ENCODE results near the gene VPS25.
"Not testable (repeated sequence)": the region's sequence is repeated elsewhere in the genome, so short reads cannot be mapped to it uniquely, and the experiment has no call there.

VPS25 gene

DNA sequence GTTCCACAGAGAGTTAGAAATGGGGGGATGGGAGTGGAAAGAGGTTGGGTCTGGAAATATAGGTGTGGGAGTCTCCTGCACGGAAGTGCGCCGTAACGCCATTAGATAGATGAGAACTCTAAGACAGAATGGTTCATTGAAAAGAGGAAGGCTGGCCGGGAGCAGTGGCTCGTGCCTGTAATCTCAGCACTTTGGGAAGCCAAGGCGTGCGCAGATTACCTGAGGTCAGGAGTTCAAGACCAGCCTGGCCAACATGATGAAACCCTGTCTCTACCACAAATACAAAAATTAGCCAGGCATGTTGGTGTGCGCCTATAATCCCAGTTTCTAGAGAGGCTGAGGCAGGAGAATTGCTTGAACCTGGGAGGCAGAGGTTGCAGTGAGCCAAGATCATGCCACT lies 5.2 kb upstream of the VPS25 start:
- DNase-seq (ENCODE audit: low spot score), result not testable (repeated sequence)

DNA sequence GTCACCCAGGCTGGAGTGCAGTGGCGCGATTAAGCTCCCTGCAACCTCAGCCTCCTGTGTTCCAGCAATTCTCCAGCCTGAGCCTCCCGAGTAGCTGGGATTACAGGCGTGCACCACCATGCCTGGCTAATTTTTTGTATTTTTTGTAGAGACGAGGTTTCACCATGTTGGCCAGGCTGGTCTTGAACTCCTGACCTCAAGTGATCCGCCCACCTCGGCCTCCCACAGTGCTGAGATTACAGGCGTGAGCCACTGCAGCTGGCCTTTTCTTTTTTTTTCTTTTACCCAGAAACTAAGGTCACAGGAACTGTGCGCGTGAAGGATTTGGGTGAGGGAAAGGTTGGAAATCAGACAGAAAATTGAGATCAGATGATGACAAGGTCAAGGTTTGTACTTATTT lies 3.3 kb upstream of the VPS25 start:
- not testable (repeated sequence) for DNase-seq (ENCODE audit: low spot score)

GRCh38 chr17:42772945-42773289 lies 332 bp upstream of the VPS25 start:
- DNase-seq (ENCODE audit: low spot score), result no peak

GRCh38 chr17:42774066-42774745 lies 957 bp downstream of the VPS25 start:
- DNase-seq (ENCODE audit: low spot score), result no peak

- no peak for DNase-seq (ENCODE audit: low spot score)
Measured at GRCh38 chr17:42775534-42776098, 2.4 kb downstream of the VPS25 start.

DNA sequence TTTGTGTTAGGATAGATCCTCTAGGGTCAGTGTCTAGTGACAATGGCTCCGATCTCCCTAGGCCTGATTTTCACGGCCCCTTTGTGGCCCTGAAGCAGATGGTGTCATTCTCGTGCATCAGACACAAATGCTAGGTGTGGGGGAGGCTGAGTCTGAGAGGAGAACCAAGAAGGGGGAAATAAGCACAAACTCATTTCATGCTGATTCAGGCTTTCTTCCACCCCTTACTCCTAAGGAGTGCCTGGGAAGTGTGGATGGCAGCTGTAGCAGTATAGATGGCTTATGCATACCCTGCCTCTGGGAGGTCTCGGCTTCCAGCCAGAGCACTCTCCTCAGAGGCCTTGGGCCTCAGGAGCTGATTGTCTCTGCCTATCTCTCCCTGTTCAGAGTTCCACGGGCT lies 5.3 kb downstream of the VPS25 start:
- no peak for DNase-seq (ENCODE audit: low spot score)

- DNase-seq (ENCODE audit: low spot score), result no peak
Measured at GRCh38 chr17:42779304-42779935, 6.2 kb downstream of the VPS25 start.

- no peak for DNase-seq (ENCODE audit: low spot score)
Measured at GRCh38 chr17:42779936-42780850, 6.9 kb downstream of the VPS25 start, which contains the start of gene WNK4. Gene WNK4 (plus strand): TSS chr17:42780610. CDS start chr17:42780699, 89 bp downstream.

DNA sequence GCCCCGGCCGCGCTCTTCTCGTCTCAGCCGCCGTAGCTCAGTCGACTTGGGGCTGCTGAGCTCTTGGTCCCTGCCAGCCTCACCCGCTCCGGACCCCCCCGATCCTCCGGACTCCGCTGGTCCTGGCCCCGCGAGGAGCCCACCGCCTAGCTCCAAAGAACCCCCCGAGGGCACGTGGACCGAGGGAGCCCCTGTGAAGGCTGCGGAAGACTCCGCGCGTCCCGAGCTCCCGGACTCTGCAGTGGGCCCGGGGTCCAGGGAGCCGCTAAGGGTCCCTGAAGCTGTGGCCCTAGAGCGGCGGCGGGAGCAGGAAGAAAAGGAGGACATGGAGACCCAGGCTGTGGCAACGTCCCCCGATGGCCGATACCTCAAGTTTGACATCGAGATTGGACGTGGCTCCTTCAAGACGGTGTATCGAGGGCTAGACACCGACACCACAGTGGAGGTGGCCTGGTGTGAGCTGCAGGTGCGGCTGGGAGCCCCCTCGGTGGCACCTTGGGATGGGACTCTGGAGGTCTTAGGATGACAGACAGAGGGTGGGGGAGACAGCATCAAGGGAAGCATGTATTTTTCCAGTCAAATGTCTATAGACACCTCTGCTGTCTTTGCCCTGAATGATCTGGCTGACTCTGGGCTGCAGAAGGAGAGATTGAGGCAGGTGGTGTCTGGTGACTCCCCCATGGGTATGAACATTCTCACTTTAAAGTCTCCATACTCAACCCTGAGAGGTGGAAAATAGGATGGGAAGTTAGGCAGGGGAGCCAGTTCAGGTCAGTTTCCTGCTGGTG lies 7.8 kb downstream of the VPS25 start:
- no peak for DNase-seq (ENCODE audit: low spot score)

- DNase-seq (ENCODE audit: low spot score), result no peak
Measured at GRCh38 chr17:42781639-42782165, 8.5 kb downstream of the VPS25 start.

GRCh38 chr17:42782166-42783061 lies 9.2 kb downstream of the VPS25 start:
- no peak for DNase-seq (ENCODE audit: low spot score)

GRCh38 chr17:42783062-42783790 lies 10.0 kb downstream of the VPS25 start:
- DNase-seq (ENCODE audit: low spot score), result no peak

GRCh38 chr17:42783791-42784138 lies 10.5 kb downstream of the VPS25 start:
- no peak for DNase-seq (ENCODE audit: low spot score)

- DNase-seq (ENCODE audit: low spot score), result no peak
Measured at GRCh38 chr17:42784409-42784808, 11.2 kb downstream of the VPS25 start.

GRCh38 chr17:42784811-42785592 lies 11.8 kb downstream of the VPS25 start:
- no peak for DNase-seq (ENCODE audit: low spot score)

DNA sequence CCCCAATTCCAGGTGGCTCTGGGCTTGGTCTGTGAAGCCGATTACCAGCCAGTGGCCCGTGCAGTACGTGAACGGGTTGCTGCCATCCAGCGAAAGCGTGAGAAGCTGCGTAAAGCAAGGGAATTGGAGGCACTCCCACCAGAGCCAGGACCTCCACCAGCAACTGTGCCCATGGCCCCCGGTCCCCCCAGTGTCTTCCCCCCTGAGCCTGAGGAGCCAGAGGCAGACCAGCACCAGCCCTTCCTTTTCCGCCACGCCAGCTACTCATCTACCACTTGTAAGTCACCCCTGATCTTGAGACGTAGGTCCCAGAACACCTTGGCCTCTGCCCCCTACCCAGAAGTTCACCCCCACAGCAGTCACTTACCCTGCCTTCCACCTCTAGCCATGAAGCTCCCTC lies 14.0 kb downstream of the VPS25 start:
- DNase-seq (ENCODE audit: low spot score), result no peak

DNA sequence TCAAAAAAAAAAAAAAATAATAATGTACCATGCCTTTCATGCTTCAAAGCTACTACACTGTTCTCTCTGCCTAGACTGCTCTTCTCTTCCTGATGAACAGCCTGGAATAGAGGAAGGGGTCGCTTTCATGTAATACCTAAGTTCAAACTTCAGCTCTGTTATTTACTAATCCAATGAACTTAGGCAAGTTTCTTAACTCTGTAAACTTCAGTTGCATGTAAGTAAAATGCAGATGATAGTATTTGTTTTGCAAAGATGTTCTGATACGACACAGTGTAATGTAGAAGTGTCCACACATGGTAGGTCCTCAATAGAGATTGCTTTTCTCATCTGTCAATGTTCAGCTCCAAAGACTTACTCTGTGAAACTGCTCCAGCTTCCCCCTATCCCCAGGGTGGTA lies 18.7 kb downstream of the VPS25 start:
- DNase-seq (ENCODE audit: low spot score), result no peak

GRCh38 chr17:42792545-42792944 lies 19.3 kb downstream of the VPS25 start:
- DNase-seq (ENCODE audit: low spot score), result no peak

DNA sequence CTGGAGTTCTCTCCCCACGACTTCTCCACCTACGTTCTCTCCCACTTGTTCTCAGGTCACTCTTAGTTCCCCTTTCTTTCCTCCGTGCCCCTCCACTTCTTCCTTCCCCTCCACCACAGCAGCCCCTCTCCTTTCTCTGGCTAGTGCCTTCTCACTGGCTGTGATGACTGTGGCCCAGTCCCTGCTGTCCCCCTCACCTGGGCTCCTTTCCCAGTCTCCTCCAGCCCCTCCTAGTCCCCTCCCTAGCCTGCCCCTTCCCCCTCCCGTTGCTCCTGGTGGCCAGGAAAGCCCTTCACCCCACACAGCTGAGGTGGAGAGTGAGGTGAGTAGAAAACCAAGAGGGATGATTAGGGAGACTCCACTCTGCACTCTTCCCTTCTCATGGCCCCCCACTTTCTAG lies 21.8 kb downstream of the VPS25 start:
- DNase-seq (ENCODE audit: low spot score), result no peak
